KBM-7 (cell line): ENCODE results near the gene CEBPG.
A peak's percentile ranks its signal among the peaks of the same experiment; 100 is the strongest.

Experiments
- DNase-seq: peaks from one replicate; pipeline ENCODE4 v3.0.0-alpha.2; 2015
- in situ Hi-C: fragments of 300-500 bp; cut with MboI; formaldehyde crosslinking; loops from 2 replicates; pipeline ENCODE4 v1.14.3; 2020; ENCODE audit warnings: low sequenced_read_pairs, low pct_unique_long_range_greater_than_20kb, mixed read lengths

Gene CEBPG

DNA sequence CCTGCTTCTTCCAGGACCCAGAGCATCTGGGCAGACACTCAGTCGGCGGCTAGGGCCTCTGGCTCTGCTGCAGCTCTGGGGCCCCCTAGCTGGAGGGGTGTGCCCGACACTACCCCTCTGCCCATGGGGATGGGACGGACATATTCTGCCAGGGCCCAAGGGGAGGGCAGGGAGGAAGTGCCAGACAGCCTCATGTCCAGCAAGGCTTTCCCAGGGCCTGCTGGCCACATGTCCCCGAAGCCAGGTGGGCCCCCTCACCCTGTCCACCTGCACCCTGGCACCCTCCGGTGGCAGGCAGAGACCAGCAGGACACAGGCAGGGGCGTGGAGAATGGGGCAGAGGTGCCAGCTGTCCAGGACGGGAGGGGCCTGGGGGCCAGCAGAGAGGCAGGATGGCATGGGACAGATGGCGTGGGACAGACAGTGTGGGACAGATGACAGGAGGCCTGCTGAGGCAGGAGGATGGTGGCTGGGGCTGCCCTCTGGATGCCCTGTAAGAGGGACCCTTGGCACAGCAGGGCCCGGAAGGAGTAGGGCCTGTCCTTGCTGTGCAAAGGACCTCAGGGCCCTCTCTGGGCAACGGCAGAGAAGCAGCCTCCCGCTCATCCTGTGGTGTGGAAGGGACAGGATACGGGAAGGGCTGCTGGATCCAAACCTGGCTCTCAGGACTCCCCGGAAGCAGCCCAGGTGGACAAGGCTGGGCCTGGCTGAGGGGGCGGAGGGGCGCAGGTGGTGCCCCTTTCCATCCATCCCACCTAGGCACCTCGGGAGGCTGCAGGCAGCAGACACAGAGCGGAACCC is 29.1 kb downstream of the CEBPG start:
- in situ Hi-C loops = loop anchor here (5.0 kb wide), 1 partner anchor 165 kb away; no protein-coding TSS in a partner anchor
- peak; percentile 12 for DNase-seq

- DNase-seq = no peak
- in situ Hi-C loops = loop anchor here (5.0 kb wide), 1 partner anchor 166 kb away; no protein-coding TSS in a partner anchor
Measured at GRCh38 chr19:33403221-33403972, 29.9 kb downstream of the CEBPG start.

- in situ Hi-C loops = loop anchor here (5.0 kb wide), 1 partner anchor 167 kb away; no protein-coding TSS in a partner anchor
- DNase-seq = no peak
Measured at GRCh38 chr19:33403973-33404304, 30.4 kb downstream of the CEBPG start.

DNA sequence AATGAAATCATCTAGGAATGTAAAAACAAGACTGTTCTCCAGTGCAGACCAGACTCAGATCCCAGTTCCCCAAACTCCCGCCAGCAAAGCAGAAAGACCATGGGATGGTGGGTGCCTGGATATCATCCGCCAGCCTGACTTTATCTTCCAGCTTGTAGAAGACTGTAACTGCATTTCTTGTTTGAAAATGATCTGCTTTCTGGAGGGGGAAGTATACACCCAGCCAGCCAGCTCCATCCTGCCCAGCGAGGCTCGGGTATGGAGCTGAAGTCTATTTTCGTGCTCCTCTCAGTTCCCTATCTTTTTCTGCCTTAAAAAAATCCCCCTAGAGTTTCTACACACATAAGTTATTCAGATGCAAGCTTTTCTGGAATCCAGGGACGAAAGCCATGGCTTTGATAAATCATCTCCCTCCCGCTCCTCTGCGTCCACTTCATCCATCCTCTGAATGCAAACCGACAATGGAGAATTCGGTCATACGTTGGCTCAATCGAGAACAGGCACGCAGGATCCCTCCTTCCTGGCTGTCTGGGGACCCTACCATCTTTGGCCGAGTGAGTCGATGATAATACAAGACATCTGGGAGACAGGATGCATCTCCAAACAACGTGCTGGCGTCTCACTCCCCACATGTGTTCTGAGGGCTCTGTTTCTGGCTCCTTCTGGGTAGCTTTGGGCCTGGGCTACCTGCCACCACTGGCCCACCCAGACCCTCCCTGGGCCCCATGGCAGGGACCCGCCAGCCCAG is 31.2 kb downstream of the CEBPG start:
- in situ Hi-C loops = loop anchor here (5.0 kb wide), 1 partner anchor 167 kb away; no protein-coding TSS in a partner anchor
- no peak for DNase-seq

GRCh38 chr19:33405254-33405552 is 31.7 kb downstream of the CEBPG start:
- in situ Hi-C loops = no loop called here

DNA sequence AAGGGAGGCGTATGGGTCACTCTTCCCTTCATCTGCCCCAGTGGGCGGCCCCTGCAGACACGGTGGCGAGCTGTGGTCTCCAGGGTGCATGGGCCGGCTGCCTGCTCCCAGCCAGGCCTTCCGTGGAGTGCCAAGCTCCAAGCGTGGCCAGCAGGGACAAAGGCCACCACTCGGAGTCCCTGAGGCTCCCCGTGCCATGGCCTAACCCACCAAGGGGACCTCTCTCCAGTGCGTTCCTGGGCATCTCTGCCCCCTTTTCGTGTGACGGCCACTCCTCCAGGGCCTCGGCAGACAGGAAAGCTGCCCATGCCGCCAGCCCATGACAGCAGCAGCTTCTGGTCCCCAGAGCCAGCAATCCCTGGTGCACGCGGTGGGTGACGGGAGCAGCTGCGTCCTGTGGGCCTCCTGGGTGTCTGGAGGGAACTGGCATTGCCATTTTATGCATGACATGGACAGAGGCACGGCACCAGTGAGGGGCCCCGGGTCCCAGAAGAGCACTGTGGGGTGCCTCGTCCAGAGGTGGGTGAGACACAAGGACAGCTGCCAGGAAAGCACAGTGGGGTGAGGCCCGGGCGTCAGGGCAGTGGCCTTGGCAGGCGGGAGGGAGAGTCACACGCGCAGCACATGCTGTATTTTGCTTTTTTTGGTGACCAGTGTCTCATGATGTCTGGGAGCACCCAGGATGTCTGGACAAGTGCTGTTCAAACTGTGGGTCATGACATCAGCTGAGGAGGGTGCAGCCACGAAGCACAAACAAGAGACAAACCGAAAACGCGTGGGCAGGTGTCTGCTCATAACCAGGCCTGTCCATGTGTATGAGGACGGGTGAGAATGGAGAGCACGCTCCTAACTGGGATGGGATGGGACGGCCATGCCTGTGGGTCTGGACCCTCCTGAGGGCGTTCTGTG is 32.3 kb downstream of the CEBPG start:
- in situ Hi-C loops = no loop called here

More at GRCh38 chr19:33405254-33405552, 31.7 kb downstream of the CEBPG start:
- no peak for DNase-seq

DNA sequence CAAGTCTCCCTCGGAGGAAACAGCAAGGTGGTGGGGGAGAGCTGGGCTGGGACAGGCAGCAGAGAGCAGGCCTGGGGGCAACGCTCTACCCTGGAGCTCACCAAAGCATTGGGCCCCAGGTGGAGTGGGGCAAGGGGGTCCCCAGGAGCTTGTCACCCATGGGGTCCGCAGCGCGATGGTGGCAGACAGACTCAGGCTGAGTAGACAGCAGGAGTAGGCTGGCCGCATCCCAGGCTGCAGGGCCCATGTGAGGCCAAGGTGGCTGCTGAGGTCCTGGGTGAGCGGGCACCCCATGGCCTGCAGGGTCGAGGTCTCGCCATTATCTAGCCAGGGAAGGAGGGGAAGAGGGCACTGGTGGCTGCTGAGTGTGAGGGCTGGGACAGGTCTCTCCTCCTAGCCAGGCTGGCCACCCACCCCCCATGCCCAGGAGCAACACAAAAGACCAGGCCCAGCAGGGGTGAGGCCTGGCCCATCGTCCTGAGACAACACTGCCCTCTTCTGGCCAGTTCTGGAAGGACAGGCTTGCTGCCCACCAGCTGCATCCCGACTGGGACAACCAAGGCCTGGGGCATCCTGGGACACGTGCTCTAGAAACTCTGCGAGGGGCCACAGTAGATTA is 33.1 kb downstream of the CEBPG start:
- in situ Hi-C loops = no loop called here
- DNase-seq = peak; percentile 83

More for the DNA sequence above, 32.3 kb downstream of the CEBPG start:
- DNase-seq = no peak

GRCh38 chr19:33407140-33407551 is 33.6 kb downstream of the CEBPG start:
- no peak for DNase-seq
- in situ Hi-C loops = no loop called here

- no peak for DNase-seq
- in situ Hi-C loops = no loop called here
Measured at GRCh38 chr19:33407716-33408115, 34.2 kb downstream of the CEBPG start.

- no peak for DNase-seq
- in situ Hi-C loops = no loop called here
Measured at GRCh38 chr19:33408116-33408515, 34.6 kb downstream of the CEBPG start.

DNA sequence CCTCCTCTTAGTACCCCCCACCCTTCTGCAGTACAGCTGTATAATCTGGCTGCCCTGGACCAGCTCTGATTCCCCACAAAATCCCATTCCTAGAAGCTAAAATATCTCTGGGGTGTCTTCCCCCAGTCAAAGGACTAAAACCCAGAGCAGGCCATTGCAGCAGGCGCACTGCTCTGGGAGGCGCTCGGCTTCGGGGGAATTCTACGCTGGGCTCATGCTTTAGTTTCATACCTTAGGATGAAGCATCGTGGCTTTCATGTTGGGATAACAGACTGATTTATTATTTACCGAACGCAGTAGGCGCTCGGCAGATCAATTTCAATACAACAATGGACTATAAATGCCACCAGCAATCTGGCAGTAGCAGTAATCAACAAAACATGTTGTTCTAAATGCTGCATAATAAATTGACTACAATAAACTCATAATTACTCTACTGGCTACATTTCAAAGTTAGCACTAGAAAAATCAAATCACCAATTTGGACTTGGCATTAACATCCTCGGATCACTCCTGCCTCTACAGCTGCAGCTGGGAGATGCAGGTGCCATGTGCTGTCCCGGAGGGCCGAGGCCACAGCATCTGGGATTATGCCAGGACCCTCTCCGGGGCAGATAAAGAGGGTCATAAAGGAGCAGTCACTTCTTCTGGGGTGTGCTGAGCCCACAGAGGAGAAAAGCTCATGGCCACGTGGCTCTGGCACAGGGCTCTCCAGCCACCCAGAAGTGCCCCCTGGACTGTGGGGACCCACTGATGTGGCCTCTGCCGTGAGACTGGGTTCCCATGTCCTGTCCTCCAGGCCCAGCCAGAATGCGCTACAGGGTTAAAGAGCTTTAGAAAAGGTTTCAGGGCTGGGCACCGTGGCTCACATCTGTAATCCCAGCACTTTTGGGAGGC is 35.3 kb downstream of the CEBPG start:
- in situ Hi-C loops = no loop called here
- DNase-seq = no peak

DNA sequence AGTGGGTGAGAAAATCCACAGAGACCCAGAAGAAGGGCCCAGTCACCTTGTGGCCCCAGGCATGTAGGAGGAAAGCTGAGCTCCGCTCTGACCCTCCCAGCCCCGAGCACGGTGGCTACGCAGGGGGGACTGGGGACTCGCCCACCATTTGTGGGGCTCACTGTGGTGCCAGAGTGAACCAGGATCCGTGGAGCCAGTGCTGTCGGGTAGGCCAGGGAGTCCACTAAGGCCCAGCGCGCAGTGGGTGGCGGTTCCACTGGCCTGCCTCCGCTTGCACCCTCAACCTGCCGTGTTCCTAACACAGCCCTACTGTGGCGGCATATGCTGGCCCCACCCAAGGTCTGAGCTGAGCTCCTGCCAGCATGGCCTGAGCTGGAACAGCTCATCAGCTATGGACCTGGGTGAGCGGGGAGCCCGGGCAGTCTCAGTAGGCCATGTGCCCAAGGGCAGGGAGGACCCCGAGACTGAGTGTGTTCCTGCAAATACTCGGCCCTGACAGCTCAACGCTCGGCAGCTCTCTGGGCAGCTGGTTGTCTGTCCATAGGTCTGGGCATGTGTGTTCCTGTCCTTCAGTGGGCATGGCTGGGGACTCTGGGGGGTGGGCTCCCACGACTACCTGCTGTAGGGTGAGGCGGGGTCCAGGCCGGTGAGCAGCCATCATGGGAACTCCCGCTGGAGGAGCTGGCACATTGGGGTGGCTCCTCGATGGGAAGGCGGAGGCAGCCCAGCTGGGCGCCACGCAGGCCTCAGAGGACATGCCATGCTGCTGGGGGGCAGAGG is 36.6 kb downstream of the CEBPG start:
- in situ Hi-C loops = no loop called here
- DNase-seq = no peak

DNA sequence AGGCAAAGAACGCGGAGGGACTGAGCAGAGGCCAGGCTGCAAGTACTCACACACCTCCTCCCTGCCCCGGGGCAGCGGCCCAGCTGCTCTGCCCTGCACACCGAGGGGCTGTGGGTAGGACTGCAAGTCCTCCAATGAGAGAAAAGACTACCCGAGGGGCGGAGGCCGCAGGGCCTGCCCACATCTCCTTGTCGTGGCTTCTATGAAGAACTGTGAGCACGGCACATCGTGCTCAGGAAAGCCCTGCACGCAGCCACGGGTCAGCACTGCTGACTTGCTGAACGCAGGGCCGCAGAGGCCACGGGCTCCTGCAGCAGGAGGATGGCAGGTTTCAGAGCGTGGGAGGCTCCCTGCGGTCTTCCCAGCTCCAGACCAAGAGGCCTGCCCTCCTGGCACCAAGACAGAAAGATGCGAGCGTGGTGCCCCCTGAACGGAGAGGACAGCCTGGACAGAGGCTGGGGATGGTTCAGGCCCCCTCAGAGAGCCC is 37.4 kb downstream of the CEBPG start:
- DNase-seq = no peak
- in situ Hi-C loops = no loop called here

GRCh38 chr19:33411621-33412180 is 38.2 kb downstream of the CEBPG start:
- in situ Hi-C loops = no loop called here
- no peak for DNase-seq

GRCh38 chr19:33412601-33413425 is 39.3 kb downstream of the CEBPG start:
- in situ Hi-C loops = no loop called here
- no peak for DNase-seq

- DNase-seq = no peak
- in situ Hi-C loops = no loop called here
Measured at GRCh38 chr19:33413426-33413725, 39.9 kb downstream of the CEBPG start.
